Measurements from ENCODE around the gene PXN.

The PXN gene

GRCh38 chr12:120180975-120181374, 84.6 kb downstream of the PXN start:
- no peak for DNase-seq (ENCODE audit: low read depth in 3 of 3)

GRCh38 chr12:120175537-120175936, 90.0 kb downstream of the PXN start:
- no peak for DNase-seq (ENCODE audit: low read depth in 3 of 3)

- DNase-seq (ENCODE audit: low read depth in 3 of 3) = no peak
These were observed 90.5 kb downstream of the PXN start for GRCh38 chr12:120175062-120175461.

DNA sequence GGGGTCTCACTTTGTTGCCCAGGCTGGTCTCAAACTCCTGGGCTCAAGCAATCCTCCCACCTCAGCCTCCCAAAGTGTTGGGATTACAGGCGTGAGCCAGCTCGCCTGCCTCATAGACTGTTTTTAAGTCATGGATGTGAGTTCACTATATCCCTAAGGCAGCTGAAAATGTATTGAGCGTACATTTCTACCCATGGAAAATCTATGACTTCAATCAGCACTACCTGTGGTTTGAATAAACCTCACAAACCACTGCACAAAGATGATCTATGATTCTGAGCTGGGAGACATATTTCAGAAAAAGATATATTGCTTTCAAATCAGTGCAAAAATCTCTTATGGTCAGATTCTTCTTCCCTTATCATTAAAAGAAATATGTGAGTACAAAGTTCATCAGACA, 93.5 kb downstream of the PXN start:
- no peak for DNase-seq (ENCODE audit: low read depth in 3 of 3)

DNA sequence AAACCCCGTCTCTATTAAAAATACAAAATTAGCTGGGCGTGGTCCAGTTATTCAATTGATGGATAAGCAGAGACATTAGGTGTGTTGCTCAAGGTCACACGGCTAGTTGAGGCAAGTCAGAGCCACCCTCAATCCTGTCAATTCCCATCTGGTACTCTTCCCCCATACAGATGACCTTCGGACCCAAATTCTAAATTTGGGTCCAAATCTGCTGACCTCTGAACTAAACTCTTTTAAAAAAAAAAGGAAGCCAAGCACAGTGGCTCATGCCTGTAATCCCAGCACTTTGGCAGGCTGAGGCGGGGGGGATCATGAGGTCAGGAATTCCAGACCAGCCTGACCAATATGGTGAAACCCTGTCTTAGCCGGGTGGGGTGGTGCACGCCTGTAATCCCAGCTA, 94.9 kb downstream of the PXN start:
- no peak for DNase-seq (ENCODE audit: low read depth in 3 of 3)

DNA sequence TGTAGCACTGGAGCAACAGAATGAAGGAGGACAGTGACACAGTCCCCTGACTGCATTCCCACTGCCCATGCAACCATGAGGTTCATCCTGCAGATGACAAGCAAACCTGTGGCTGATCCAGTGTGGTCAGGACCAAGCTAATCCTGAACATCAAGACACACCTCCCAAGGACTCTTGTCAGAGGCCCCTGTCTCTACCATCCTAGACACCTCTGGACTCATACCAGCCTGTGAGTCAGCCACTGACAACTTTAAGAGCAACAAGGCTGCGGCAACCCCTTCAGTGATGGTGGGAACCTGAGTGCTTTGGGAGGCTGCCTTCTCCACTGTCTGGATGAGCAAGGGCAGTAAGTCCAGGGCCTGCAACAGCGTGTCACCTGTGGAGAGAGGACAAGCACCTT, 95.6 kb downstream of the PXN start:
- no peak for DNase-seq (ENCODE audit: low read depth in 3 of 3)

DNA sequence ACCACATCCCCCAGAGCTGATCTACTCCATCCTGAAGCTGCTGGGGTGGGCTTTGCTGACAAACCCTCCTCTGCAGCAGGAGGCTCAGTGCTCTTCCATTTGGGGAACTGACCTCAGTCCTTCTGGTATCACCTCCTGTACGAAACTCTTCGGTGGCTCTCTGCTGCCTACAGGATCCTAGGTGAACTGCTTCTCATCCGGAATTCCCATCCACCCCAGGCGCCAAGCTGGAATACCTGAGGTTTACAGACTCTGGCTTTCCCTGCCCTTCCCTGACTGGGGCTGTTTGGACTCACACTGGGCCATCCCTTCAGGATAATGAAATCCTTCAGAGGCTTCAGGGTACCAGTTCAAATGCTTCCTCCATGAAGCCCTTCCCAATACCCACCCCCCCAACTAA, 97.2 kb downstream of the PXN start:
- no peak for DNase-seq (ENCODE audit: low read depth in 3 of 3)

DNA sequence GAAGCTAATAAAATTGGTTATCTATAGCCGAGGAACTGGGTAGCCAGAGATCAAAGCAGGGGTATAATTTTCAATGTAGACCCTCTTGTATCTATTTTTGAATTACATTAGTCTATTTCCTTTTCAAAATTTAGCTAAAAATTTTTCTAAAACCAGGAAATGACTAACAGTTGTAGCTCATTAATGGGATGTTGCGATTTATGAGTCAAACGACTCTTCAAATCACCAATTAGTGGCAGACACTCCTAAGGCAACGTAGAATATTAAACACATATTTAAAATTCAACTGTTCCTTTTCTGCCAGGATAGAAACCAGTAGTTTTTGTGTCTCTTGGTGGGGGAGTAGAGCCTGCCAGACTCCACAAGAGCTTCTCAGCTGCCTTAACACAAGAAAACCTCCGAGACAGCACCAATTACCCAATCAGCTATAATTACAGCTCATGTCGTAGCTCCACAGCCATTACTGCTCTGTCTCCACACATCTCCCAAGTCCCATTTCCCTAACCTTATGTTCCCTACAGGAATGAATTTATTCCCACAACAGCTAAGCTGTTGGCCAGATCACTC, 97.9 kb downstream of the PXN start:
- no peak for DNase-seq (ENCODE audit: low read depth in 3 of 3)

DNA sequence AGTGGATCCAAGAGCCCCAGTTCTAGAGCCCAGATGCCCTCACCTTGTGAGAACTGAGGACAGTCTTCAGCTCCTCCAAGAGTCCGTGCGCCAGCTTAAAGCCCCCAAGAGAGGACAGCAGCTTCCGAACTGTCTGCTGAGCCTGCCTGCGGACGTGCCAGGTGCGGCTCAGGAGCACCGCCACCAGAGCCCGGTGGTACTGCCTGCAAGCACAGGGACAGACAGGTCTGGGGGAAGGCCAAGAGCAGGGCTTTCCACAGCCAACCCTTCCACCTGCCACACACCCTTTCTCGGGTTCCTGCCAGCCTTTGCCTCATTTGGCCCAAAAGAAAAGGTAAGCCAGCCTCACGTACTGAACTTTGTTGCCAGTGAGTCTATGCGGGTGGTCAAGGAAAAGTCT, 101.2 kb downstream of the PXN start:
- no peak for DNase-seq (ENCODE audit: low read depth in 3 of 3)

DNA sequence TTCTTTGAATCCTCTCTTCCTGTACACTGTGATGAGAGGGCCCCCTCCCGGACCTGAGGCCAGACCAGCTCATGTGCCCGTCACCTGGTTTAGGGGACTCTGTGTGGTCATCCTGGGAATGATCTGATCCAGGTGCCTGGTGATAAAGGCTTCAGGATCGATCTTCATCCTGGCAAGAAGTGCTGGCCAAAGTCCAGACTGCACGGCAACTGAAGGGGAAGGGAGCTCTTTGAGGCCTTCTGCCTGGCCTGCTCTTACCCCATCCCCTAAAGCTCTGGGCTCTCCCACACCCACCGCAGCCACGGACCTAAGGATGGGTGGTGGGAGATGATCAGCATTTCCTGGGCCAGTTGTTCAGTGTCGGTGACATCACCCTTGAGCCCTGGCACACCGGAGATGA, 102.8 kb downstream of the PXN start:
- no peak for DNase-seq (ENCODE audit: low read depth in 3 of 3)

GRCh38 chr12:120161852-120162251, 103.7 kb downstream of the PXN start:
- DNase-seq (ENCODE audit: low read depth in 3 of 3) = no peak
